ENCODE results near the gene TRIM13. TPM values are rescaled to one million over a fixed set of nuclear protein-coding genes. Genes with fewer than 3 reads are reported as not detected.
A peak's percentile ranks its signal among the peaks of the same experiment; 100 is the strongest.

The TRIM13 gene
- polyA plus RNA-seq, 1 of the 3 experiments (the other 2 are of a cell fraction): 8.3 TPM

DNA sequence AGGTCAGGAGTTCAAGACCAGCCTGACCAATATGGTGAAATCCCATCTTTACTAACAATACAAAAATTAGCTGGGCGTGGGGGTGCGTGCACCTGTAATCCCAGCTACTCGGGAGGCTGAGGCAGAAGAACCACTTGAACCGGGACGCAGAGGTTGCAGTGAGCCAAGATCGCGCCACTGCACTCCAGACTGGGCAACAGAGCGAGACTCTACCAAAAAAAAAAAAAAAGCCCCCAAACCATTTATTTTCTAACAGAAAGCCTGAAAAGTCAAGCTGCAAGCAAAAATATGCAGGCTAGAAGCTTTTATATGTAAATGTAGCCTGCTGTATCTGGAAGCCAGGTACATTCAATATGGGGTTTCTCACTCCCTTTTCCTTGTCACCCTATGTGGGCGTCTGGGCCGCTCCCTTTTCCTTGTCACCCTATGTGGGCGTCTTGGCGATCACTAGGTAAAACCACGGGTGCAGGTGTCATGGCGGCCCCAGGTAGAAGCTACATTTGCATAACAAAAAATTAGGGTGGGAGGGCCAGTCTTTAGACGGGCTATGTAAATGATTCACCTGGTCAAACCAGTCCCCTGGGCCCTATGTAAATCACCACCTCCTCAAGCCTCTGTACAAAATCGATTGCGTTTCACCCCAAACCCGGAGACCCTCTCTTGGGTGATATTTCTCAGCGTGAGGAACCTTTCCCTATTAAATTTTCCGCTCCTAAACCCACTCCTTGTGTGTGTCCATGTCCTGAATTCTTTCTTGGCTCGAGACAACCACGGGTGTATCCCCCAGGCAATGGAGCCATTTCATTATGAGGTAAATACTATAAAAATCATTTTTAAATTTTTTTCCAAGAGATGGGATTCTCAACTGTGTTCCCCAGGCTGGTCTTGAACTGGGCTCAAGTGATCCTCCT lies 2.1 kb downstream of the TRIM13 start:
- POLR2A ChIA-PET: interaction anchor here (0.7 to 2.8 kb wide), 3 partner anchors 9 to 951 kb away, joined by 3 to 13 read pairs (median 9); no protein-coding TSS in a partner anchor
- CTCF ChIA-PET: interaction anchor here (1.0 to 3.5 kb wide), 7 partner anchors 12 to 789 kb away, joined by 3 to 33 read pairs (median 4); no protein-coding TSS in a partner anchor
- TF ChIP-seq, protein P1, sequence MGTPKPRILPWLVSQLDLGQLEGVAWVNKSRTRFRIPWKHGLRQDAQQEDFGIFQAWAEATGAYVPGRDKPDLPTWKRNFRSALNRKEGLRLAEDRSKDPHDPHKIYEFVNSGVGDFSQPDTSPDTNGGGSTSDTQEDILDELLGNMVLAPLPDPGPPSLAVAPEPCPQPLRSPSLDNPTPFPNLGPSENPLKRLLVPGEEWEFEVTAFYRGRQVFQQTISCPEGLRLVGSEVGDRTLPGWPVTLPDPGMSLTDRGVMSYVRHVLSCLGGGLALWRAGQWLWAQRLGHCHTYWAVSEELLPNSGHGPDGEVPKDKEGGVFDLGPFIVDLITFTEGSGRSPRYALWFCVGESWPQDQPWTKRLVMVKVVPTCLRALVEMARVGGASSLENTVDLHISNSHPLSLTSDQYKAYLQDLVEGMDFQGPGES (IDR thresholded peaks at IDR 0.05; ENCODE audit: low read depth, low read length): no peak
- TF ChIP-seq, protein P2, sequence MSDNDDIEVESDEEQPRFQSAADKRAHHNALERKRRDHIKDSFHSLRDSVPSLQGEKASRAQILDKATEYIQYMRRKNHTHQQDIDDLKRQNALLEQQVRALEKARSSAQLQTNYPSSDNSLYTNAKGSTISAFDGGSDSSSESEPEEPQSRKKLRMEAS (IDR thresholded peaks at IDR 0.05; ENCODE audit: low read depth): no peak
- TF ChIP-seq SMC3 (IDR thresholded peaks at IDR 0.05; ENCODE audit: low read depth, low read length) (no peak), MXI1 (IDR thresholded peaks at IDR 0.05; ENCODE audit: low read depth, low read length) (no peak), RXRA (IDR thresholded peaks at IDR 0.05; ENCODE audit: borderline replicate concordance, low read depth) (no peak), FOXM1 (IDR thresholded peaks at IDR 0.05; ENCODE audit: low read depth) (no peak), RFX5 (IDR thresholded peaks at IDR 0.05; ENCODE audit: low read length) (no peak), TCF12 (IDR thresholded peaks at IDR 0.05) (no peak), FOSL2 (IDR thresholded peaks at IDR 0.05; ENCODE audit: borderline replicate concordance, low read depth) (no peak), GABPA (IDR thresholded peaks at IDR 0.05; ENCODE audit: low read depth) (no peak), JUND (IDR thresholded peaks at IDR 0.05) (no peak), RAD21 (IDR thresholded peaks at IDR 0.05; ENCODE audit: low read length) (no peak)
- TF ChIP-seq, protein P3, sequence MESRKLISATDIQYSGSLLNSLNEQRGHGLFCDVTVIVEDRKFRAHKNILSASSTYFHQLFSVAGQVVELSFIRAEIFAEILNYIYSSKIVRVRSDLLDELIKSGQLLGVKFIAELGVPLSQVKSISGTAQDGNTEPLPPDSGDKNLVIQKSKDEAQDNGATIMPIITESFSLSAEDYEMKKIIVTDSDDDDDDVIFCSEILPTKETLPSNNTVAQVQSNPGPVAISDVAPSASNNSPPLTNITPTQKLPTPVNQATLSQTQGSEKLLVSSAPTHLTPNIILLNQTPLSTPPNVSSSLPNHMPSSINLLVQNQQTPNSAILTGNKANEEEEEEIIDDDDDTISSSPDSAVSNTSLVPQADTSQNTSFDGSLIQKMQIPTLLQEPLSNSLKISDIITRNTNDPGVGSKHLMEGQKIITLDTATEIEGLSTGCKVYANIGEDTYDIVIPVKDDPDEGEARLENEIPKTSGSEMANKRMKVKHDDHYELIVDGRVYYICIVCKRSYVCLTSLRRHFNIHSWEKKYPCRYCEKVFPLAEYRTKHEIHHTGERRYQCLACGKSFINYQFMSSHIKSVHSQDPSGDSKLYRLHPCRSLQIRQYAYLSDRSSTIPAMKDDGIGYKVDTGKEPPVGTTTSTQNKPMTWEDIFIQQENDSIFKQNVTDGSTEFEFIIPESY (IDR thresholded peaks at IDR 0.05; ENCODE audit: borderline replicate concordance, low read depth): no peak
- TF ChIP-seq, protein P4, sequence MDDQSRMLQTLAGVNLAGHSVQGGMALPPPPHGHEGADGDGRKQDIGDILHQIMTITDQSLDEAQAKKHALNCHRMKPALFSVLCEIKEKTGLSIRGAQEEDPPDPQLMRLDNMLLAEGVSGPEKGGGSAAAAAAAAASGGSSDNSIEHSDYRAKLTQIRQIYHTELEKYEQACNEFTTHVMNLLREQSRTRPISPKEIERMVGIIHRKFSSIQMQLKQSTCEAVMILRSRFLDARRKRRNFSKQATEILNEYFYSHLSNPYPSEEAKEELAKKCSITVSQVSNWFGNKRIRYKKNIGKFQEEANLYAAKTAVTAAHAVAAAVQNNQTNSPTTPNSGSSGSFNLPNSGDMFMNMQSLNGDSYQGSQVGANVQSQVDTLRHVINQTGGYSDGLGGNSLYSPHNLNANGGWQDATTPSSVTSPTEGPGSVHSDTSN (IDR thresholded peaks at IDR 0.05): no peak
- peak overlapping the region; percentile 99; the same call in 1 of the 2 replicates for H3K9ac ChIP-seq
- no peaks in the 10 kb centered on the region for H3K9me2 ChIP-seq
- H3K79me2 ChIP-seq (ENCODE audit: insufficient read depth): peaks cover 67% of the 10 kb centered on the region
- peaks cover 6% of the 10 kb centered on the region; the same call in 1 of the 2 replicates for H4K20me1 ChIP-seq (ENCODE audit: insufficient read depth)
- 93% methylated on average over 19 of the region's 22 CpGs for WGBS (ENCODE audit: low lambda C conversion rate)
- no peaks in the 10 kb centered on the region for H3K27me3 ChIP-seq (ENCODE audit: insufficient read depth)
- no peak overlapping the region for H3K27ac ChIP-seq (ENCODE audit: low read depth in 2 of 2, low read length in 1 of 2)
- peaks cover 24% of the 10 kb centered on the region for H3F3A ChIP-seq (replicated peaks; ENCODE audit: insufficient read depth)
- H3K9me3 ChIP-seq: no peaks in the 10 kb centered on the region
- DNase-seq: no peak
- H3K36me3 ChIP-seq (replicated peaks in 1 of 2; ENCODE audit: control insufficient read depth in 1 of 2, insufficient read depth in 2 of 2, low read length in 1 of 2): peaks cover 41 to 52% of the 10 kb centered on the region in 2 experiments
- peak overlapping the region; percentile 71 to 94; a peak in 3 of 4 replicates for H3K4me3 ChIP-seq (ENCODE audit: low read depth in 2 of 2, low read length in 1 of 2)
- H3K4me2 ChIP-seq: peak overlapping the region; percentile 75
- peaks cover 19 to 29% of the 10 kb centered on the region in 2 experiments; a peak in 3 of 4 replicates for H3K4me1 ChIP-seq (ENCODE audit: control insufficient read depth in 1 of 2, insufficient read depth in 2 of 2, low read depth in 1 of 2, low read length in 1 of 2)
- no peak overlapping the region for H2AFZ ChIP-seq (ENCODE audit: low read depth)

All from SK-N-SH (cell line).